HepG2 (cell line): ENCODE data around the gene TCTA. TPM values are rescaled to one million over a fixed set of nuclear protein-coding genes. Genes with fewer than 3 reads are reported as not detected.

Source experiments
- AHR ChIP-seq: IDR thresholded peaks from 2 replicates; pipeline ENCODE4 v1.6.1; 2018; ENCODE audit warnings: missing genetic modification reagents, missing compliant biosample characterization
- ARID2 ChIP-seq: sonication (generic); formaldehyde crosslinking; IDR thresholded peaks from 2 replicates; pipeline ENCODE4 v1.8.1; 2022; ENCODE audit warnings: mild to moderate bottlenecking, missing genetic modification reagents, borderline replicate concordance
- ETV6 ChIP-seq: sonication (generic); formaldehyde crosslinking; conservative IDR thresholded peaks from 2 replicates; pipeline ENCODE4 v1.4.0; 2020; ENCODE audit warnings: missing genetic modification reagents
- FOSL2 ChIP-seq: sonication (generic); formaldehyde crosslinking; IDR thresholded peaks from 2 replicates; pipeline ENCODE4 v1.4.0; 2020; ENCODE audit warnings: missing genetic modification reagents
- JUND ChIP-seq: sonication (generic); formaldehyde crosslinking; IDR thresholded peaks from 2 replicates; pipeline ENCODE4 v1.8.0; 2022; ENCODE audit warnings: mild to moderate bottlenecking, missing genetic modification reagents
- RBM22 ChIP-seq: fragments of 200-400 bp; formaldehyde crosslinking; optimal IDR thresholded peaks from 2 replicates; pipeline ENCODE3; 2017; ENCODE audit warnings: mild to moderate bottlenecking, low read length, moderate library complexity
- REXO4 ChIP-seq: sonication (generic); formaldehyde crosslinking; IDR thresholded peaks from 2 replicates; pipeline ENCODE4 v1.8.0; 2022; ENCODE audit warnings: missing genetic modification reagents, mild to moderate bottlenecking, borderline replicate concordance
- SCMH1 ChIP-seq: sonication (generic); formaldehyde crosslinking; IDR thresholded peaks from 2 replicates; pipeline ENCODE4 v1.9.0; 2021; ENCODE audit warnings: missing genetic modification reagents, mild to moderate bottlenecking, borderline replicate concordance
- SOX5 ChIP-seq: IDR thresholded peaks from 2 replicates; pipeline ENCODE4 v1.6.1; 2016; ENCODE audit warnings: borderline replicate concordance
- SP4 ChIP-seq: sonication (generic); formaldehyde crosslinking; IDR thresholded peaks from 2 replicates; pipeline ENCODE4 v1.8.1; 2023; ENCODE audit warnings: mild to moderate bottlenecking, missing genetic modification reagents
- TRIM24 ChIP-seq: sonication (generic); formaldehyde crosslinking; IDR thresholded peaks from 2 replicates; pipeline ENCODE4 v1.8.0; 2022; ENCODE audit warnings: mild to moderate bottlenecking, missing genetic modification reagents
- ZBTB21 ChIP-seq: sonication (generic); formaldehyde crosslinking; IDR thresholded peaks from 2 replicates; pipeline ENCODE4 v1.4.0; 2020; ENCODE audit warnings: missing genetic modification reagents
- ZNF124 ChIP-seq: sonication (generic); formaldehyde crosslinking; IDR thresholded peaks from 2 replicates; pipeline ENCODE4 v1.4.0; 2020; ENCODE audit warnings: missing genetic modification reagents
- ZNF720 ChIP-seq: sonication (generic); formaldehyde crosslinking; IDR thresholded peaks from 2 replicates; pipeline ENCODE4 v1.4.0; 2020; ENCODE audit warnings: missing genetic modification reagents
- polyA plus RNA-seq, 8 experiments: library from polyadenylated mRNA; depleted of rRNA in 3 of 8; stranded (reverse) in 7 of 8; unstranded in 1 of 8; fragments of >200 nt; fragmentation: Illumina TruSeq in 4 of 8; extraction: Trizol in 4 of 8; gene quantifications; 2 replicates each; pipeline versions ENCODE4 v1.2.1 to v1.2.3, GENCODE V29; 2011 to 2016; ENCODE audit warnings: low read depth in 4 of 8, missing spikeins in 1 of 8, mixed read lengths in 1 of 8; ENCODE audit not compliant: insufficient read depth in 1 of 8
- total RNA-seq, 5 experiments: library from RNA; depleted of rRNA; stranded (reverse); fragments of >200 nt; fragmentation: Illumina TruSeq; extraction: Trizol; gene quantifications; 2 replicates each; pipeline ENCODE4 v1.2.3, GENCODE V29; 2016; ENCODE audit warnings: low read depth in 1 of 5
- TF ChIP-seq, protein P1 (sequence below): sonication (generic); formaldehyde crosslinking; IDR thresholded peaks from 2 replicates; pipeline ENCODE4 v1.5.1; 2020; ENCODE audit warnings: missing genetic modification reagents, mild to moderate bottlenecking, borderline replicate concordance
- TF ChIP-seq, protein P2 (sequence below): sonication (generic); formaldehyde crosslinking; conservative IDR thresholded peaks from 2 replicates; pipeline ENCODE4 v1.4.0; 2020; ENCODE audit warnings: mild to moderate bottlenecking, missing genetic modification reagents, moderate library complexity
- TF ChIP-seq, protein P3 (sequence below): sonication (generic); formaldehyde crosslinking; IDR thresholded peaks from 2 replicates; pipeline ENCODE4 v1.9.0; 2022; ENCODE audit warnings: low read depth, missing genetic modification reagents
- TF ChIP-seq, protein P4 (sequence below): sonication (generic); formaldehyde crosslinking; IDR thresholded peaks from 2 replicates; pipeline ENCODE4 v1.4.0; 2020; ENCODE audit warnings: mild to moderate bottlenecking, low read depth, missing genetic modification reagents
- TF ChIP-seq, protein P5 (sequence below): sonication (generic); formaldehyde crosslinking; conservative IDR thresholded peaks from 2 replicates; pipeline ENCODE4 v1.8.0; 2022; ENCODE audit warnings: mild to moderate bottlenecking, moderate library complexity, missing genetic modification reagents

TCTA gene
- total and polyA plus RNA-seq, 2 of the 13 experiments (the other 11 are each of a cell fraction or from before 2014, with no cell fraction given) = 8.3 to 13.2 TPM

DNA sequence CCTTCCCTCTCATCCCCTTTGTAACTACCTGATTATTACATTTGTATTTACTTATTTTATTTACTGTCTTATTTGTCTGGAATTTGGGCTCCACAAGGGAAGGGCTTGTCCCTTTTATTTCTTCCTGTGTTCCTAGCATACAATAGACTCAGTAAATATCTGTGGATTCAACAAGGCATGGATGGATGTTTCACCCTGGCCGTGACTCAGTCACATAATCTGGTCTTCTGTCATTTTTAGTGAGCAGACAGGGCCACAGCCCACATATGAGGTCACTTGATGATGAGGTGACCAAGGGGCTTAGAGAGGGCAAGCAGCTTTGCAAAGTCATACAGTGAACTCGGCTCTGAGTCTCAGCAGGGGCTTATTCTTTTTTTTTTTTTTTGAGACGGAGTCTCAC lies 50.0 kb downstream of the TCTA start (continued):
- TF ChIP-seq, protein P1, sequence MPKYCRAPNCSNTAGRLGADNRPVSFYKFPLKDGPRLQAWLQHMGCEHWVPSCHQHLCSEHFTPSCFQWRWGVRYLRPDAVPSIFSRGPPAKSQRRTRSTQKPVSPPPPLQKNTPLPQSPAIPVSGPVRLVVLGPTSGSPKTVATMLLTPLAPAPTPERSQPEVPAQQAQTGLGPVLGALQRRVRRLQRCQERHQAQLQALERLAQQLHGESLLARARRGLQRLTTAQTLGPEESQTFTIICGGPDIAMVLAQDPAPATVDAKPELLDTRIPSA (CRISPR knock-in tag) = no peak
- TF ChIP-seq, protein P2, sequence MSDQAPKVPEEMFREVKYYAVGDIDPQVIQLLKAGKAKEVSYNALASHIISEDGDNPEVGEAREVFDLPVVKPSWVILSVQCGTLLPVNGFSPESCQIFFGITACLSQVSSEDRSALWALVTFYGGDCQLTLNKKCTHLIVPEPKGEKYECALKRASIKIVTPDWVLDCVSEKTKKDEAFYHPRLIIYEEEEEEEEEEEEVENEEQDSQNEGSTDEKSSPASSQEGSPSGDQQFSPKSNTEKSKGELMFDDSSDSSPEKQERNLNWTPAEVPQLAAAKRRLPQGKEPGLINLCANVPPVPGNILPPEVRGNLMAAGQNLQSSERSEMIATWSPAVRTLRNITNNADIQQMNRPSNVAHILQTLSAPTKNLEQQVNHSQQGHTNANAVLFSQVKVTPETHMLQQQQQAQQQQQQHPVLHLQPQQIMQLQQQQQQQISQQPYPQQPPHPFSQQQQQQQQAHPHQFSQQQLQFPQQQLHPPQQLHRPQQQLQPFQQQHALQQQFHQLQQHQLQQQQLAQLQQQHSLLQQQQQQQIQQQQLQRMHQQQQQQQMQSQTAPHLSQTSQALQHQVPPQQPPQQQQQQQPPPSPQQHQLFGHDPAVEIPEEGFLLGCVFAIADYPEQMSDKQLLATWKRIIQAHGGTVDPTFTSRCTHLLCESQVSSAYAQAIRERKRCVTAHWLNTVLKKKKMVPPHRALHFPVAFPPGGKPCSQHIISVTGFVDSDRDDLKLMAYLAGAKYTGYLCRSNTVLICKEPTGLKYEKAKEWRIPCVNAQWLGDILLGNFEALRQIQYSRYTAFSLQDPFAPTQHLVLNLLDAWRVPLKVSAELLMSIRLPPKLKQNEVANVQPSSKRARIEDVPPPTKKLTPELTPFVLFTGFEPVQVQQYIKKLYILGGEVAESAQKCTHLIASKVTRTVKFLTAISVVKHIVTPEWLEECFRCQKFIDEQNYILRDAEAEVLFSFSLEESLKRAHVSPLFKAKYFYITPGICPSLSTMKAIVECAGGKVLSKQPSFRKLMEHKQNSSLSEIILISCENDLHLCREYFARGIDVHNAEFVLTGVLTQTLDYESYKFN (CRISPR knock-in tag) = no peak
- TF ChIP-seq SOX5 (CRISPR knock-in tag) (peak; percentile 10; the same call in 1 of the 2 replicates), AHR (no peak), RBM22 (no peak), TRIM24 (no peak), SP4 (CRISPR knock-in tag) (no peak), ZNF124 (CRISPR knock-in tag) (no peak), FOSL2 (CRISPR knock-in tag) (peak; percentile 50; the same call in 1 of the 2 replicates), ZNF720 (CRISPR knock-in tag) (no peak), REXO4 (CRISPR knock-in tag) (no peak), SCMH1 (CRISPR knock-in tag) (no peak), ZBTB21 (peak; percentile 79; the same call in 1 of the 2 replicates), ETV6 (CRISPR knock-in tag) (no peak), ARID2 (CRISPR knock-in tag) (no peak), JUND (CRISPR knock-in tag) (no peak)
- TF ChIP-seq, protein P3, sequence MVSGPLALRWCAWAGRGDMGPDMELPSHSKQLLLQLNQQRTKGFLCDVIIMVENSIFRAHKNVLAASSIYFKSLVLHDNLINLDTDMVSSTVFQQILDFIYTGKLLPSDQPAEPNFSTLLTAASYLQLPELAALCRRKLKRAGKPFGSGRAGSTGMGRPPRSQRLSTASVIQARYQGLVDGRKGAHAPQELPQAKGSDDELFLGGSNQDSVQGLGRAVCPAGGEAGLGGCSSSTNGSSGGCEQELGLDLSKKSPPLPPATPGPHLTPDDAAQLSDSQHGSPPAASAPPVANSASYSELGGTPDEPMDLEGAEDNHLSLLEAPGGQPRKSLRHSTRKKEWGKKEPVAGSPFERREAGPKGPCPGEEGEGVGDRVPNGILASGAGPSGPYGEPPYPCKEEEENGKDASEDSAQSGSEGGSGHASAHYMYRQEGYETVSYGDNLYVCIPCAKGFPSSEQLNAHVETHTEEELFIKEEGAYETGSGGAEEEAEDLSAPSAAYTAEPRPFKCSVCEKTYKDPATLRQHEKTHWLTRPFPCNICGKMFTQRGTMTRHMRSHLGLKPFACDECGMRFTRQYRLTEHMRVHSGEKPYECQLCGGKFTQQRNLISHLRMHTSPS (CRISPR knock-in tag) = no peak
- TF ChIP-seq, protein P4, sequence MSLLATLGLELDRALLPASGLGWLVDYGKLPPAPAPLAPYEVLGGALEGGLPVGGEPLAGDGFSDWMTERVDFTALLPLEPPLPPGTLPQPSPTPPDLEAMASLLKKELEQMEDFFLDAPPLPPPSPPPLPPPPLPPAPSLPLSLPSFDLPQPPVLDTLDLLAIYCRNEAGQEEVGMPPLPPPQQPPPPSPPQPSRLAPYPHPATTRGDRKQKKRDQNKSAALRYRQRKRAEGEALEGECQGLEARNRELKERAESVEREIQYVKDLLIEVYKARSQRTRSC (CRISPR knock-in tag) = no peak
- TF ChIP-seq, protein P5, sequence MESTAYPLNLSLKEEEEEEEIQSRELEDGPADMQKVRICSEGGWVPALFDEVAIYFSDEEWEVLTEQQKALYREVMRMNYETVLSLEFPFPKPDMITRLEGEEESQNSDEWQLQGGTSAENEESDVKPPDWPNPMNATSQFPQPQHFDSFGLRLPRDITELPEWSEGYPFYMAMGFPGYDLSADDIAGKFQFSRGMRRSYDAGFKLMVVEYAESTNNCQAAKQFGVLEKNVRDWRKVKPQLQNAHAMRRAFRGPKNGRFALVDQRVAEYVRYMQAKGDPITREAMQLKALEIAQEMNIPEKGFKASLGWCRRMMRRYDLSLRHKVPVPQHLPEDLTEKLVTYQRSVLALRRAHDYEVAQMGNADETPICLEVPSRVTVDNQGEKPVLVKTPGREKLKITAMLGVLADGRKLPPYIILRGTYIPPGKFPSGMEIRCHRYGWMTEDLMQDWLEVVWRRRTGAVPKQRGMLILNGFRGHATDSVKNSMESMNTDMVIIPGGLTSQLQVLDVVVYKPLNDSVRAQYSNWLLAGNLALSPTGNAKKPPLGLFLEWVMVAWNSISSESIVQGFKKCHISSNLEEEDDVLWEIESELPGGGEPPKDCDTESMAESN (CRISPR knock-in tag) = no peak
- TF ChIP-seq, all 625 proteins: peak for 6
